Fibroblast of lung (primary cell): Measurements from ENCODE around the gene ECHDC3. TPM values are rescaled to one million over a fixed set of nuclear protein-coding genes. Genes with fewer than 3 reads are reported as not detected.
"Not testable (repeated sequence)": the region's sequence is repeated elsewhere in the genome, so short reads cannot be mapped to it uniquely, and the experiment has no call there.

Source experiments
- DNase-seq, 2 donors: peaks; one replicate each; pipeline versions ENCODE4 v3.0.0 to v3.0.0-alpha.2; 2010; ENCODE audit warnings: low read depth in 2 of 2
- H2AFZ ChIP-seq: 2 replicates; pipeline ENCODE4 v1.5.1; 2012; ENCODE audit warnings: low read length, control low read depth, inconsistent platforms
- H3K27ac ChIP-seq: 2 replicates; pipeline ENCODE4 v1.5.1; 2011; ENCODE audit warnings: low read length, control low read depth; ENCODE audit not compliant: insufficient read depth
- H3K27me3 ChIP-seq: 2 replicates; pipeline ENCODE4 v1.5.1; 2011; ENCODE audit warnings: mild to moderate bottlenecking, low read length; ENCODE audit not compliant: control insufficient read depth, insufficient read depth
- H3K36me3 ChIP-seq: 2 replicates; pipeline ENCODE4 v1.5.1; 2011; ENCODE audit warnings: low read length; ENCODE audit not compliant: control insufficient read depth, insufficient read depth
- H3K4me1 ChIP-seq: 2 replicates; pipeline ENCODE4 v1.5.1; 2011; ENCODE audit warnings: low read length; ENCODE audit not compliant: control insufficient read depth, insufficient read depth; ENCODE audit errors: extremely low read depth
- H3K4me2 ChIP-seq: 2 replicates; pipeline ENCODE4 v1.5.1; 2011; ENCODE audit warnings: low read length, control low read depth; ENCODE audit not compliant: insufficient read depth; ENCODE audit errors: extremely low read depth
- H3K4me3 ChIP-seq, 4 experiments: fragments of 200-600 bp in 1 of 4; sonication (generic) in 1 of 4; replicated peaks in 1 of 4; 2 replicates each; pipeline ENCODE4 v1.5.1; 2011 to 2016; ENCODE audit warnings: low read length in 4 of 4, low read depth in 3 of 4, mild to moderate bottlenecking in 3 of 4, control low read depth in 2 of 4, inconsistent platforms in 1 of 4, mixed read lengths in 1 of 4; ENCODE audit not compliant: insufficient read depth in 1 of 4; ENCODE audit errors: control extremely low read depth in 1 of 4
- H3K79me2 ChIP-seq: 2 replicates; pipeline ENCODE4 v1.5.1; 2012; ENCODE audit warnings: mild to moderate bottlenecking, low read length, inconsistent platforms; ENCODE audit not compliant: control insufficient read depth, insufficient read depth
- H3K9ac ChIP-seq: 2 replicates; pipeline ENCODE4 v1.5.1; 2011; ENCODE audit warnings: mild to moderate bottlenecking, low read length, control low read depth; ENCODE audit not compliant: insufficient read depth
- H3K9me3 ChIP-seq: 2 replicates; pipeline ENCODE4 v1.5.1; 2012; ENCODE audit warnings: low read depth, low read length; ENCODE audit not compliant: control insufficient read depth, insufficient read depth
- H4K20me1 ChIP-seq: 2 replicates; pipeline ENCODE4 v1.5.1; 2011; ENCODE audit warnings: low read length; ENCODE audit not compliant: control insufficient read depth, insufficient read depth; ENCODE audit errors: extremely low read depth
- CTCF ChIP-seq, 2 donors: IDR thresholded peaks in 1 of 2; conservative IDR thresholded peaks in 1 of 2; 1 replicate in 1 of 2; 2 replicates in 1 of 2; pipeline ENCODE4 v1.5.1; 2011 to 2012; ENCODE audit warnings: low read length in 2 of 2, control low read depth in 1 of 2, inconsistent platforms in 1 of 2, low read depth in 1 of 2, mild to moderate bottlenecking in 1 of 2
- EZH2 ChIP-seq: IDR thresholded peaks from 2 replicates; pipeline ENCODE4 v1.5.1; 2012; ENCODE audit warnings: low read length, control low read depth, mild to moderate bottlenecking; ENCODE audit errors: missing control alignments
- polyA plus RNA-seq, 2 donors: library from polyadenylated mRNA; depleted of rRNA in 1 of 2; stranded (reverse) in 1 of 2; unstranded in 1 of 2; fragments of >200 nt; gene quantifications; 2 replicates each; pipeline ENCODE4 v1.2.1, GENCODE V29; 2011 to 2012; ENCODE audit warnings: missing spikeins in 1 of 2
- total RNA-seq: library from RNA; depleted of rRNA; stranded (reverse); fragments of >200 nt; gene quantifications from 2 replicates; pipeline ENCODE4 v1.2.1, GENCODE V29; 2014

The ECHDC3 gene
- total and polyA plus RNA-seq, 2 donors (not counting 1 experiment from before 2014, with no cell fraction given) = 6.1 to 17.7 TPM

- Histone ChIP-seq H3K4me3 (no peak overlapping the region), H3K9ac (no peak overlapping the region), H3K9me3 (no peaks in the 10 kb centered on the region), H3K27ac (no peak overlapping the region), H3K4me2 (no peak overlapping the region), H4K20me1 (no peaks in the 10 kb centered on the region), H3K79me2 (no peaks in the 10 kb centered on the region), H2AFZ (no peak overlapping the region), H3K27me3 (no peaks in the 10 kb centered on the region), H3K4me1 (no peaks in the 10 kb centered on the region), H3K36me3 (no peaks in the 10 kb centered on the region)
- DNase-seq = no peak
- TF ChIP-seq EZH2 = no peak
- no peak for TF ChIP-seq CTCF (conservative IDR thresholded peaks at IDR 0.05 in 1 of 2, IDR thresholded peaks at IDR 0.05 in 1 of 2; ENCODE audit: low read depth in 1 of 2, low read length in 2 of 2)
These were observed 13.8 kb upstream of the ECHDC3 start for GRCh38 chr10:11728353-11728752.

- Histone ChIP-seq H3K27ac (no peak overlapping the region), H3K9ac (no peak overlapping the region), H3K9me3 (no peaks in the 10 kb centered on the region), H3K4me3 (no peak overlapping the region), H3K27me3 (no peaks in the 10 kb centered on the region), H4K20me1 (no peaks in the 10 kb centered on the region), H3K4me1 (no peaks in the 10 kb centered on the region), H2AFZ (no peak overlapping the region), H3K36me3 (no peaks in the 10 kb centered on the region), H3K4me2 (no peak overlapping the region), H3K79me2 (no peaks in the 10 kb centered on the region)
- DNase-seq = no peak
- TF ChIP-seq EZH2 (no peak), CTCF (conservative IDR thresholded peaks at IDR 0.05 in 1 of 2, IDR thresholded peaks at IDR 0.05 in 1 of 2; ENCODE audit: low read depth in 1 of 2, low read length in 2 of 2) (no peak)
These were observed 12.3 kb upstream of the ECHDC3 start for GRCh38 chr10:11729790-11730315.

- Histone ChIP-seq H4K20me1 (no peaks in the 10 kb centered on the region), H3K4me2 (no peak overlapping the region), H3K79me2 (no peaks in the 10 kb centered on the region), H3K27me3 (no peaks in the 10 kb centered on the region), H3K36me3 (no peaks in the 10 kb centered on the region), H3K9me3 (no peaks in the 10 kb centered on the region), H3K27ac (no peak overlapping the region), H3K4me1 (no peaks in the 10 kb centered on the region), H3K9ac (no peak overlapping the region), H2AFZ (no peak overlapping the region), H3K4me3 (no peak overlapping the region)
- TF ChIP-seq EZH2 (no peak), CTCF (conservative IDR thresholded peaks at IDR 0.05 in 1 of 2, IDR thresholded peaks at IDR 0.05 in 1 of 2; ENCODE audit: low read depth in 1 of 2, low read length in 2 of 2) (no peak)
- DNase-seq = no peak
These were observed 11.4 kb upstream of the ECHDC3 start for GRCh38 chr10:11730779-11731178.

GRCh38 chr10:11736767-11737166, 5.4 kb upstream of the ECHDC3 start:
- H3K27ac ChIP-seq, H3K27me3 ChIP-seq, H4K20me1 ChIP-seq, H3K9ac ChIP-seq, H3K36me3 ChIP-seq, H2AFZ ChIP-seq, H3K9me3 ChIP-seq, DNase-seq, H3K4me2 ChIP-seq, H3K4me3 ChIP-seq, H3K4me1 ChIP-seq, H3K79me2 ChIP-seq: not testable (repeated sequence)

GRCh38 chr10:11737258-11738032, 4.7 kb upstream of the ECHDC3 start:
- not testable (repeated sequence) for H3K79me2 ChIP-seq, H3K4me1 ChIP-seq, H3K9ac ChIP-seq, H3K27me3 ChIP-seq, H4K20me1 ChIP-seq, H3K4me2 ChIP-seq, H3K4me3 ChIP-seq, H2AFZ ChIP-seq, H3K9me3 ChIP-seq, H3K36me3 ChIP-seq, H3K27ac ChIP-seq, DNase-seq
